Psoas muscle (tissue), 8 donors: ENCODE results near the gene LRCH4. TPM values are rescaled to one million over a fixed set of nuclear protein-coding genes. Genes with fewer than 3 reads are reported as not detected.

ENCODE experiments used
- ATAC-seq, 4 donors: fragments of 200-7000 bp; cut with Tn5 transposase; one replicate each; pipeline ENCODE4 v1.9.1; 2020; ENCODE audit warnings: moderate library complexity in 3 of 4, mild to moderate bottlenecking in 2 of 4
- DNase-seq, 2 donors: peaks; one replicate each; pipeline ENCODE4 v3.0.0-alpha.2; 2020
- H3K27ac ChIP-seq: fragments of 200-600 bp; one replicate; pipeline ENCODE4 v1.8.0; 2022
- H3K27me3 ChIP-seq, 3 donors: fragments of 200-600 bp in 1 of 3; one replicate each; pipeline versions ENCODE4 v1.6.1 to v1.8.0; 2013 to 2022; ENCODE audit warnings: low read length in 2 of 3, mild to moderate bottlenecking in 2 of 3, moderate library complexity in 1 of 3; ENCODE audit not compliant: insufficient read depth in 3 of 3
- H3K36me3 ChIP-seq, 2 donors: fragments of 200-600 bp in 1 of 2; one replicate each; pipeline versions ENCODE4 v1.6.1 to v1.8.0; 2013 to 2022; ENCODE audit warnings: low read depth in 1 of 2, mild to moderate bottlenecking in 1 of 2, moderate library complexity in 1 of 2; ENCODE audit not compliant: insufficient read depth in 1 of 2
- H3K4me1 ChIP-seq: fragments of 200-600 bp; one replicate; pipeline ENCODE4 v1.8.0; 2022
- H3K4me3 ChIP-seq: fragments of 200-600 bp; one replicate; pipeline ENCODE4 v1.8.0; 2022; ENCODE audit warnings: mild to moderate bottlenecking
- H3K9me3 ChIP-seq: fragments of 200-600 bp; one replicate; pipeline ENCODE4 v1.8.0; 2022
- WGBS, 3 donors: extraction: QIAGEN DNeasy Blood & Tissue Kit; methylation state at CpG; one replicate each; pipeline versions ENCODE4 v1.1.6 to v1.1.7; 2013; 5-methylcytosine and 5-hydroxymethylcytosine counted together
- intact Hi-C, 2 donors: fragments of 100-400 bp; cut with DNase I; formaldehyde crosslinking; loops; one replicate each; pipeline versions ENCODE4 v1.11.0 to v1.14.2; 2022
- polyA plus RNA-seq, 3 donors: library from polyadenylated mRNA; stranded (reverse); fragments of 200-250 nt; gene quantifications; one replicate each; pipeline ENCODE4 v1.2.3, GENCODE V29; 2013
- total RNA-seq, 4 donors: library from RNA; stranded (reverse); fragmentation: NEBNext Ultra II Directional in 2 of 4; extraction: Animal tissue kit (Norgen Biotek cat#: 25700) in 2 of 4; gene quantifications; one replicate each; pipeline versions ENCODE4 v1.2.1 to v1.2.4, GENCODE V29; 2021 to 2023
- TF ChIP-seq, protein P1 (sequence below): fragments of 200-600 bp; IDR thresholded peaks from one replicate; pipeline ENCODE4 v1.8.0; 2022; ENCODE audit warnings: antibody characterized with exemption
- donor health status: healthy with polysubstance abuse.
- donor health status: DM: no; HTN: no; CAD: no; lungs with moderate emphysema.
- donor health status: Bipolar disorder and iron deficiency.
- donor health status: healthy.
- donor health status: DM: yes; HTN: yes; CAD: no.
- donor health status: DM: no; HTN: no; CAD: no.
- donor health status: DM: no; HTN: no; CAD: no.
- donor health status: DM: yes; HTN: yes; CAD: no.

Gene LRCH4
- total and polyA plus RNA-seq, 7 donors: 16.7 to 41.5 (median 33.5) TPM

DNA sequence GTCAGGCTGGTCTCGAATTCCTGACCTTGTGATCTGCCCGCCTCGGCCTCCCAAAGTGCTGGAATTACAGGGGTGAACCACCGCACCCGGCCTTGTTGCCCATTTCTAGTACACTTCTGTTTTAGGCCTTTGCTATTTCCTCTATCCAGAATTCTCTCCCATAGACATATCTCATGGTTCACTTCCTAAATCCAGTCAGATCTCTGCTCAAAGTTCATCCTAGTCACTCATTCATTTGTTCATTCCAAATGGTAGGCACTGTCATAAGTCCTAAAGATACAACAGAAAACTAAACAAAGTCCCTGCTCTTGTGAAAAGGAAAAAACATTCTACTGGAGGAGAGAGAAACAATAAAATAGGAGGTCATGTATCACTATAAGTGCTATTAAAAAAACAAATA is 24.0 kb upstream of the LRCH4 start:
- WGBS, 3 donors: 93 to 95% (median 95%) methylated on average over 5 of the region's 5 CpGs
- Histone ChIP-seq H3K27ac (no peak overlapping the region), H3K27me3 (no peaks in the 10 kb centered on the region), H3K4me3 (no peak overlapping the region), H3K4me1 (peaks cover 3% of the 10 kb centered on the region), H3K36me3 (peaks cover 0 to 2% of the 10 kb centered on the region in 2 donors), H3K9me3 (no peaks in the 10 kb centered on the region)
- intact Hi-C loops: loop anchor here (5.0 kb wide), 2 partner anchors 62 to 82 kb away; partner anchors contain the start of genes GNB2 (in 2 of the 2) and GIGYF1 (in 1 of the 2)
- ATAC-seq: no peak
- no peak for DNase-seq
- TF ChIP-seq, protein P1, sequence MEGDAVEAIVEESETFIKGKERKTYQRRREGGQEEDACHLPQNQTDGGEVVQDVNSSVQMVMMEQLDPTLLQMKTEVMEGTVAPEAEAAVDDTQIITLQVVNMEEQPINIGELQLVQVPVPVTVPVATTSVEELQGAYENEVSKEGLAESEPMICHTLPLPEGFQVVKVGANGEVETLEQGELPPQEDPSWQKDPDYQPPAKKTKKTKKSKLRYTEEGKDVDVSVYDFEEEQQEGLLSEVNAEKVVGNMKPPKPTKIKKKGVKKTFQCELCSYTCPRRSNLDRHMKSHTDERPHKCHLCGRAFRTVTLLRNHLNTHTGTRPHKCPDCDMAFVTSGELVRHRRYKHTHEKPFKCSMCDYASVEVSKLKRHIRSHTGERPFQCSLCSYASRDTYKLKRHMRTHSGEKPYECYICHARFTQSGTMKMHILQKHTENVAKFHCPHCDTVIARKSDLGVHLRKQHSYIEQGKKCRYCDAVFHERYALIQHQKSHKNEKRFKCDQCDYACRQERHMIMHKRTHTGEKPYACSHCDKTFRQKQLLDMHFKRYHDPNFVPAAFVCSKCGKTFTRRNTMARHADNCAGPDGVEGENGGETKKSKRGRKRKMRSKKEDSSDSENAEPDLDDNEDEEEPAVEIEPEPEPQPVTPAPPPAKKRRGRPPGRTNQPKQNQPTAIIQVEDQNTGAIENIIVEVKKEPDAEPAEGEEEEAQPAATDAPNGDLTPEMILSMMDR: no peak

DNA sequence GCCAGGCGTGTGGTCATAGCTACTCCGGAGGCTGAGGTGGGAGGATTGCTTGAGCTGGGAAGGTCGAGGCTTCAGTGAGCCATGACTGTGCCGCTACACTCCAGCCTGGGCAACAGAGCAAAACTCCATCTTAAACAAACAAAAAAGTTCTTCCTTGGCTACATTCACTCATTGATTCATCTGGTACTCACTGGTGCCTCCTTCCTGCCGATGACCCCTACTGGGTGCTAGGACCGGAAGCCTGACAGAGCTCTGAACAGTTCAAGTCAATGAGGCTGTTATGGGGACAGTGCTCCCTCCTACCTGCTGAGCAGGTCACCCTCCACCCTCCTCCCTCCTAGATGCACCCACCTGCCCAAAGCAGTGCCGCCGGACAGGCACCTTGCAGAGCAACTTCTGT is 21.2 kb upstream of the LRCH4 start:
- Histone ChIP-seq H3K27ac (no peak overlapping the region), H3K4me3 (no peak overlapping the region), H3K4me1 (peaks cover 5% of the 10 kb centered on the region), H3K27me3 (peaks cover 0 to 3% (median 0%) of the 10 kb centered on the region in 3 donors), H3K36me3 (no peaks in the 10 kb centered on the region), H3K9me3 (no peaks in the 10 kb centered on the region)
- WGBS, 3 donors: 91 to 96% (median 95%) methylated on average over 8 of the region's 8 CpGs
- intact Hi-C loops: loop anchor here in 1 of 2 donors (5.0 kb wide), 1 partner anchor 85 kb away; the partner anchor contains the start of gene GIGYF1
- DNase-seq (no peak), ATAC-seq (no peak)
- TF ChIP-seq, protein P1: no peak

DNA sequence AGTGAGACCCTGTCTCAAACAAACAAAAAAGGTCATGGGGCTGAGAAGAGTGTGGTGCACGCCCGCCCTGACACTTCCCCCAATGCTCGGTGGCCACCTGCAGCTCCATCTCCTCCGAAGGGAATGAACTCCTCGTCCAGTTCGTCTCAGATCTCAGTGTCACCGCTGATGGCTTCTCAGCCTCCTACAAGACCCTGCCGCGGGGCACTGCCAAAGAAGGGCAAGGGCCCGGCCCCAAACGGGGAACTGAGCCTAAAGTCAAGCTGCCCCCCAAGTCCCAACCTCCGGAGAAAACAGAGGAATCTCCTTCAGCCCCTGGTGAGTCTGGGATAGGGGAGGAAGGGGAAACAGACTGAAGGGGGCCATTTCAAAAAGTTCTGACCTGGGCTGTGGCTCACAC is 20.4 kb upstream of the LRCH4 start:
- intact Hi-C loops: loop anchor here in 1 of 2 donors (5.0 kb wide), 1 partner anchor 86 kb away; the partner anchor contains the start of gene GIGYF1
- Histone ChIP-seq H3K27me3 (peaks cover 0 to 3% (median 0%) of the 10 kb centered on the region in 3 donors), H3K4me1 (peaks cover 5% of the 10 kb centered on the region), H3K9me3 (no peaks in the 10 kb centered on the region), H3K4me3 (no peak overlapping the region), H3K36me3 (no peaks in the 10 kb centered on the region), H3K27ac (no peak overlapping the region)
- ATAC-seq: no peak
- TF ChIP-seq, protein P1: no peak
- 86 to 91% (median 90%) methylated on average over 12 of the region's 12 CpGs for WGBS, 3 donors
- DNase-seq: no peak

DNA sequence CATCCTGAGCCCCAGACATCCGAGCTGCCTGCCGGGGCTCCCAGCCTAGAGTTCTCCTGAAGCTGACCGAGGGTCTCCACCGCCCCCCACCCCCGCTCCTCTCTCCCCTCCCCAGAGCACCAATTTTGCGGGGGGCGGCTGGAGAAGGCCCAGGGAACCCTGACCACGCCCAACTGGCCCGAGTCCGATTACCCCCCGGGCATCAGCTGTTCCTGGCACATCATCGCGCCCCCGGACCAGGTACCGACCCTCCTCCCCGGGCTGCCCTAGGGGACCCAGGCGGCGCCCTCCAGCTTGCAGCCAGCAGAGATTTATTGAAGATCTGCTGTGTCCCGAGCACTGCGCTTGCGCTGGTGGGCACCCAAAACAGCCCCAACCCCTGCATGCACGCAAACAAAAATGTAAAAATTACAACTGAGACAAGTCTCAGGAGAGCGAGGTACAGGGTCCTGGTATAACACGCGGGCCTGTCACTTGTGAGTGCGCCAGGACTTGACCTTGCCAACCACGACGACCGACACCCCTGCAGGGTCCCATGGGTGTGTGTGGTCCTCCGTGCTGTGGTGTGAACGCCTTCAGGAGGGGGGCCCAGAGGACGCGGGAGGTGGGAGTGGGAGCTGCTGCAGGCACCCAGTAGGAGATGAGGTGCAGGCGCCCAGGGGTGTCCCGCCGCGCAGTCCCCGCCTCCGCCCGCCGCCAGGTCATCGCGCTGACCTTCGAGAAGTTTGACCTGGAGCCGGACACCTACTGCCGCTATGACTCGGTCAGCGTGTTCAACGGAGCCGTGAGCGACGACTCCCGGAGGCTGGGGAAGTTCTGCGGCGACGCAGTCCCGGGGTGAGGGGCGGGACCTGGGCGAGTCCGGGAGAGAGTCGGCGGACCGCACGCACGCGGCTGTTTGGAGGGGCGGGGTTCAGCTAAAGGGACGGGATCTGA is 19.3 kb upstream of the LRCH4 start:
- intact Hi-C loops: loop anchor here (2.0 to 5.0 kb wide), 2 partner anchors 18 to 87 kb away; partner anchors contain the start of genes FBXO24 (in 1 of the 2), GIGYF1 (in 1 of the 2) and LRCH4 (in 1 of the 2)
- Histone ChIP-seq H3K4me3 (peak overlapping the region; percentile 80), H3K27ac (no peak overlapping the region), H3K36me3 (no peaks in the 10 kb centered on the region), H3K9me3 (no peaks in the 10 kb centered on the region), H3K27me3 (peaks cover 0 to 8% (median 3%) of the 10 kb centered on the region in 3 donors), H3K4me1 (peaks cover 5% of the 10 kb centered on the region)
- DNase-seq (peak; percentile 35 to 63), ATAC-seq (peak in 3 of 4 donors; percentile 18 to 35 (median 23))
- 13 to 15% (median 15%) methylated on average over 54 to 68 of the region's 68 CpGs for WGBS, 3 donors
- TF ChIP-seq, protein P1: no peak
